Measurements from ENCODE around the gene ADAMTS10. TPM values are rescaled to one million over a fixed set of nuclear protein-coding genes. Genes with fewer than 3 reads are reported as not detected.

Gene ADAMTS10
- total and polyA plus RNA-seq, 2 donors (not counting 3 experiments of a cell fraction or from before 2014, with no cell fraction given), result 15.8 to 17.4 TPM

DNA sequence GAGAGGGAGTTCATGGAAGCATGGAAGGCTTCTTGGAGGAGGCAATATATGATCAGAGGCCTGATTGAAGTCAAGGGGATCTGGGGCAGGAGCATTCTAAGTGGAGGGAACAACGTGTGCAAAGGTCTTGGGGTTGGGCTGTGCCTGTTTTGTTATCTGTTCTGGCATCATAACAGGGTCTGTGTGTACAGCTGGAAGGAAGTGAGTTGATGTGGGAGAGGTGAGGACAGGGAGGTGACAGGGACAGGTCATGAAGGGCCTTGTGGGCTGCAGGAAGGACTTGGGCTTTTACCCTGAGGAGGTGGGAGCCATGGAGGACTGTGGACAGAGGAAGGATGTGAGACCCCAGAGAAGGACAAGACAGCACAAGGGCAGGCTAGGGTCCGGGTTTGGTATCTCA, 18.7 kb upstream of the ADAMTS10 start:
- no peaks in the 10 kb centered on the region for H3K4me1 ChIP-seq (ENCODE audit: control insufficient read depth, extremely low read depth, insufficient read depth, low read length)
- no peaks in the 10 kb centered on the region for H3K36me3 ChIP-seq (ENCODE audit: control insufficient read depth in 2 of 2, extremely low read depth in 1 of 2, insufficient read depth in 2 of 2, low read length in 2 of 2)
- no peak for DNase-seq (ENCODE audit: low read depth, low spot score)
- H3K79me2 ChIP-seq (ENCODE audit: control insufficient read depth, insufficient read depth, low read length), result no peaks in the 10 kb centered on the region
- H3K27ac ChIP-seq (ENCODE audit: insufficient read depth, low read depth, low read length), result no peak overlapping the region
- H2AFZ ChIP-seq (ENCODE audit: low read depth, low read length), result no peak overlapping the region
- TF ChIP-seq MYC (IDR thresholded peaks at IDR 0.05; ENCODE audit: low read depth, low read length), result no peak
- no peak for FAIRE-seq
- H3K4me2 ChIP-seq (ENCODE audit: insufficient read depth, low read length), result no peak overlapping the region
- intact Hi-C loops (cut with micrococcal nuclease), result no loop called here
- H4K20me1 ChIP-seq (replicated peaks; ENCODE audit: control insufficient read depth, extremely low read depth, insufficient read depth, low read length), result no peaks in the 10 kb centered on the region
- H3K9me3 ChIP-seq (replicated peaks; ENCODE audit: control insufficient read depth, insufficient read depth, low read length), result no peaks in the 10 kb centered on the region
- BruUV-seq (replicated peaks), result no TSS peak
- ChIA-PET POLR2A (no interaction called here), CTCF (no interaction called here)
- dilution Hi-C loops (cut with MboI; ENCODE audit: extremely low pct_ligation_motif_present, low sequenced_read_pairs), result no loop called here
- no peaks in the 10 kb centered on the region for H3K27me3 ChIP-seq (ENCODE audit: control insufficient read depth in 2 of 2, insufficient read depth in 2 of 2, low read length in 2 of 2)
- H3K9me1 ChIP-seq (replicated peaks; ENCODE audit: control insufficient read depth, extremely low read depth, insufficient read depth, low read length), result no peaks in the 10 kb centered on the region
- no peak overlapping the region for H3K9ac ChIP-seq (replicated peaks; ENCODE audit: extremely low read depth, insufficient read depth, low read length)
- no peak overlapping the region for H3K4me3 ChIP-seq (replicated peaks in 1 of 3; ENCODE audit: insufficient read depth in 1 of 3, low read depth in 1 of 3, low read length in 3 of 3)

- H3K9me3 ChIP-seq (replicated peaks; ENCODE audit: control insufficient read depth, insufficient read depth, low read length), result no peaks in the 10 kb centered on the region
- H4K20me1 ChIP-seq (replicated peaks; ENCODE audit: control insufficient read depth, extremely low read depth, insufficient read depth, low read length), result no peaks in the 10 kb centered on the region
- H3K9me1 ChIP-seq (replicated peaks; ENCODE audit: control insufficient read depth, extremely low read depth, insufficient read depth, low read length), result no peaks in the 10 kb centered on the region
- no peaks in the 10 kb centered on the region for H3K79me2 ChIP-seq (ENCODE audit: control insufficient read depth, insufficient read depth, low read length)
- BruUV-seq (replicated peaks), result no TSS peak
- no peaks in the 10 kb centered on the region for H3K4me1 ChIP-seq (ENCODE audit: control insufficient read depth, extremely low read depth, insufficient read depth, low read length)
- no peak overlapping the region for H3K27ac ChIP-seq (ENCODE audit: insufficient read depth, low read depth, low read length)
- H3K36me3 ChIP-seq (ENCODE audit: control insufficient read depth in 2 of 2, extremely low read depth in 1 of 2, insufficient read depth in 2 of 2, low read length in 2 of 2), result no peaks in the 10 kb centered on the region
- no peak overlapping the region for H2AFZ ChIP-seq (ENCODE audit: low read depth, low read length)
- POLR2A ChIA-PET, result no interaction called here
- CTCF ChIA-PET, result no interaction called here
- H3K27me3 ChIP-seq (ENCODE audit: control insufficient read depth in 2 of 2, insufficient read depth in 2 of 2, low read length in 2 of 2), result no peaks in the 10 kb centered on the region
- TF ChIP-seq POLR2A (IDR thresholded peaks at IDR 0.05; ENCODE audit: low read depth, low read length) (no peak), JUN (IDR thresholded peaks at IDR 0.05; ENCODE audit: borderline replicate concordance, insufficient read depth, insufficient read length, low read depth) (no peak), GATA2 (IDR thresholded peaks at IDR 0.05; ENCODE audit: insufficient read depth, insufficient read length, low read depth, low read length) (no peak), MYC (IDR thresholded peaks at IDR 0.05; ENCODE audit: low read depth, low read length) (no peak)
- H3K4me3 ChIP-seq (replicated peaks in 1 of 3; ENCODE audit: insufficient read depth in 1 of 3, low read depth in 1 of 3, low read length in 3 of 3), result no peak overlapping the region
- intact Hi-C loops (cut with micrococcal nuclease) (no loop called here), dilution Hi-C loops (cut with MboI; ENCODE audit: extremely low pct_ligation_motif_present, low sequenced_read_pairs) (no loop called here)
- DNase-seq (ENCODE audit: low read depth, low spot score) (no peak), FAIRE-seq (no peak)
- no peak overlapping the region for H3K4me2 ChIP-seq (ENCODE audit: insufficient read depth, low read length)
- H3K9ac ChIP-seq (replicated peaks; ENCODE audit: extremely low read depth, insufficient read depth, low read length), result no peak overlapping the region
These were observed 16.3 kb upstream of the ADAMTS10 start for GRCh38 chr19:8626842-8627241.

Data from endothelial cell of umbilical vein (primary cell).